Right lobe of liver (tissue), 6 donors: Measurements from ENCODE around the gene LY86. TPM values are rescaled to one million over a fixed set of nuclear protein-coding genes. Genes with fewer than 3 reads are reported as not detected.
A peak's percentile ranks its signal among the peaks of the same experiment; 100 is the strongest.

Experiments used
- ATAC-seq, 4 donors: fragments of 200-7000 bp; cut with Tn5 transposase; one replicate each; pipeline ENCODE4 v1.9.1; 2020; ENCODE audit warnings: mild to moderate bottlenecking in 4 of 4, moderate library complexity in 4 of 4
- DNase-seq, 3 donors: peaks; one replicate each; pipeline ENCODE4 v3.0.0-alpha.2; 2020
- H3K27ac ChIP-seq, 3 donors: fragments of 200-600 bp; one replicate each; pipeline ENCODE4 v1.8.0; 2022
- H3K27me3 ChIP-seq, 2 donors: fragments of 200-600 bp; one replicate each; pipeline ENCODE4 v1.8.0; 2022
- H3K36me3 ChIP-seq, 4 donors: fragments of 200-600 bp; sonication (generic) in 1 of 4; one replicate each; pipeline versions ENCODE4 v1.5.1 to v1.8.0; 2017 to 2022; ENCODE audit warnings: control low read depth in 1 of 4
- H3K4me1 ChIP-seq, 4 donors: fragments of 200-600 bp; sonication (generic) in 1 of 4; one replicate each; pipeline versions ENCODE4 v1.5.1 to v1.8.0; 2017 to 2022; ENCODE audit warnings: control low read depth in 1 of 4
- H3K4me3 ChIP-seq, 3 donors: fragments of 200-600 bp; one replicate each; pipeline ENCODE4 v1.8.0; 2022
- H3K9me3 ChIP-seq, 4 donors: fragments of 200-600 bp; sonication (generic) in 1 of 4; one replicate each; pipeline versions ENCODE4 v1.5.1 to v1.8.0; 2017 to 2022; ENCODE audit warnings: control low read depth in 1 of 4
- POLR2A ChIP-seq: fragments of 450-650 bp; IDR thresholded peaks from one replicate; pipeline ENCODE4 v1.6.1; 2017; ENCODE audit warnings: antibody characterized with exemption, mild to moderate bottlenecking
- WGBS: methylation state at CpG from one replicate; pipeline ENCODE4 v1.1.6; 2018; ENCODE audit warnings: low coverage, low lambda C conversion rate; ENCODE audit not compliant: insufficient coverage; ENCODE audit errors: missing lambda C conversion rate; 5-methylcytosine and 5-hydroxymethylcytosine counted together
- intact Hi-C, 2 donors: fragments of 100-400 bp; cut with DNase I; formaldehyde crosslinking; loops; one replicate each; pipeline versions ENCODE4 v1.11.2 to v1.14.1; 2022
- total RNA-seq, 6 experiments: library from RNA; depleted of rRNA in 2 of 6; stranded (reverse); fragments of >200 nt in 2 of 6; fragmentation: NEBNext Ultra II Directional in 3 of 6; extraction: Animal tissue kit (Norgen Biotek cat#: 25700) in 3 of 6; gene quantifications; one replicate each; pipeline versions ENCODE4 v1.1.0 to v1.2.4, GENCODE V29; 2016 to 2023
- TF ChIP-seq, protein P1 (sequence below), 4 donors: fragments of 200-600 bp in 3 of 4; fragments of 450-650 bp in 1 of 4; IDR thresholded peaks; one replicate each; pipeline versions ENCODE4 v1.5.1 to v1.8.0; 2016 to 2022; ENCODE audit warnings: antibody characterized with exemption in 4 of 4, mild to moderate bottlenecking in 2 of 4
- donor health status: DM: no; HTN: yes; CAD: no.
- donor health status: DM: no; HTN: no; CAD: no.
- donor health status: DM: no; HTN: no; CAD: no.
- donor health status: DM: no; HTN: yes; CAD: no.
- donor health status: DM: no; HTN: yes; CAD: no.

The LY86 gene
- total RNA-seq, 6 experiments from 2014 or later, result 1.2 to 4.3 (median 2.4) TPM

DNA sequence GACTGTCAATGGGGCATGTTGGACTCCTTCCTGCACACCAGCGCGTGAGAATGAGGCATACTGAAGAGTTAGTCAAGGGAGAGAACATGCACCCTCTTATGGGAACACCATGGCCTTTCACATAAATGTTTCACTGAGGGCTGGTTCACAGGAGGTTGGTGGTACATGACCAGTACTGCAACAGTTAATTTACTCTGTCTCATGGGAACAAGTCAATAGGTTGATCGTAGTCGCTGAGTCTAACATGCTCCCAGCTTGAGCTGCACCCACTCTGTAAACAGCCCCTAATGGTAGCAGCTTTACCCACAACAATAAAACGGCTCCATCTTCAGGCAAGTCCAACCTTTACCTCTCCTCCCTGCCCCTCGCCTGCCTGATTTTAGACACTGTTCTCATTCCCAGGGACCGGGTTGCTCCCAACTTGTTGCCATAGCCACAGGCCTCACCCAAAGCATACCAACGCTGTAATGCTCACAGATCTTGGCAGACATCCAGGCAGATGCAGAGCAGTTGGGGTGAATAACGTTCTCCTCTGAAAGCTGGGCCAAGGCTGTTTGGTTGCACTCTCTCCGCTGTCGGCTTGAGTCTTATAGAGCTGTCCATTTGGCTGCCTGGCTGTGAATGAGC lies 111.3 kb downstream of the LY86 start:
- no peaks in the 10 kb centered on the region for H3K36me3 ChIP-seq
- intact Hi-C loops, result no loop called here
- DNase-seq (peak in 1 of 3 donors; percentile 53), ATAC-seq (peak; percentile 29 to 63 (median 52))
- 31% methylated on average over 6 of the region's 11 CpGs for WGBS
- H3K4me1 ChIP-seq, result no peaks in the 10 kb centered on the region
- H3K9me3 ChIP-seq, result no peaks in the 10 kb centered on the region
- H3K27ac ChIP-seq, result no peak overlapping the region
- H3K27me3 ChIP-seq, result no peaks in the 10 kb centered on the region
- no peak overlapping the region for H3K4me3 ChIP-seq
- no peak for TF ChIP-seq POLR2A
- TF ChIP-seq, protein P1, sequence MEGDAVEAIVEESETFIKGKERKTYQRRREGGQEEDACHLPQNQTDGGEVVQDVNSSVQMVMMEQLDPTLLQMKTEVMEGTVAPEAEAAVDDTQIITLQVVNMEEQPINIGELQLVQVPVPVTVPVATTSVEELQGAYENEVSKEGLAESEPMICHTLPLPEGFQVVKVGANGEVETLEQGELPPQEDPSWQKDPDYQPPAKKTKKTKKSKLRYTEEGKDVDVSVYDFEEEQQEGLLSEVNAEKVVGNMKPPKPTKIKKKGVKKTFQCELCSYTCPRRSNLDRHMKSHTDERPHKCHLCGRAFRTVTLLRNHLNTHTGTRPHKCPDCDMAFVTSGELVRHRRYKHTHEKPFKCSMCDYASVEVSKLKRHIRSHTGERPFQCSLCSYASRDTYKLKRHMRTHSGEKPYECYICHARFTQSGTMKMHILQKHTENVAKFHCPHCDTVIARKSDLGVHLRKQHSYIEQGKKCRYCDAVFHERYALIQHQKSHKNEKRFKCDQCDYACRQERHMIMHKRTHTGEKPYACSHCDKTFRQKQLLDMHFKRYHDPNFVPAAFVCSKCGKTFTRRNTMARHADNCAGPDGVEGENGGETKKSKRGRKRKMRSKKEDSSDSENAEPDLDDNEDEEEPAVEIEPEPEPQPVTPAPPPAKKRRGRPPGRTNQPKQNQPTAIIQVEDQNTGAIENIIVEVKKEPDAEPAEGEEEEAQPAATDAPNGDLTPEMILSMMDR (IDR thresholded peaks at IDR 0.05), result no peak

DNA sequence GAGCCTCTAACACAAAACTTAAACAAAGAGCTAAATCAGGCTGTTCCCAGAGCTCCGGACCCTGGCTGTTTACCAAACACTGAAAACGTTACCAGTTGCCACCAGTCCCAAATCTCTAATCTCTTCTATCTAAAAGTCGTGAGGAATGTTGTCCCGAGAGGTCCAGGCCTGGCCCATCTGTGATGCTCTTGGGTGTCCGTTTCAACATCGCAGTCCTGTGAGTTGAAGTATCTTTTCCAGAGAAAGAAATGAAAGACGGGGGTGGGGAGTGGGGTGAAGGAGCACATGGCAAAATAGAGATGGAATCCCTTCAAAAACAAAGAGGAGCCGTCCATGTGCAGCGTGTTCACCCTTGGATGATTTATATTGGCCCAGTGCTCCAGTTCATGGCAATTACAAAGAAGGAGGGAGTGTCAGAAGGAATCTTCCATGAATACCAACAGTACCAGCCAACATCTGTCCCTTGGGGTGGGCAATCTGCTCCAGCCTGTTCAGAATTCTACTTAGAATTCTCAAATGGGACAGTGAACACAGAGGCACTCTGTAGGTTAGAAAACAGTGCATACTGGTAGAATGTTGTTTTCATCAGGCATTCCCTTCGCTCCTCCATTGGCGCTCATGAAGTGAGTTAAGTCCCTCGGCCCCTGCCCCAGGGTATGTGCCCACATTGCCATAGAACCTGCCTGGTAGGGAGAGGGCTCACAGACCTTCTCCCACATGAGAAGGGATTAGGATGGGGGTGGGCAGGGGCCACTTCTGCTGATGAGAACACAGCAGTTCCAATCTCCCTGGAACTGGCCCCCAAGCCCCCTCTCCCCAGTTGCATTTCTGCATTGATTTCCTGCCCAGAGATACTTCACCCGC lies 112.1 kb downstream of the LY86 start:
- intact Hi-C loops, result no loop called here
- no peaks in the 10 kb centered on the region for H3K36me3 ChIP-seq
- WGBS, result 59% methylated on average over 9 of the region's 13 CpGs
- ATAC-seq (no peak), DNase-seq (no peak)
- H3K4me1 ChIP-seq, result no peaks in the 10 kb centered on the region
- no peak overlapping the region for H3K27ac ChIP-seq
- H3K4me3 ChIP-seq, result no peak overlapping the region
- no peaks in the 10 kb centered on the region for H3K9me3 ChIP-seq
- no peaks in the 10 kb centered on the region for H3K27me3 ChIP-seq
- TF ChIP-seq POLR2A, result no peak
- TF ChIP-seq, protein P1 (IDR thresholded peaks at IDR 0.05), result no peak

DNA sequence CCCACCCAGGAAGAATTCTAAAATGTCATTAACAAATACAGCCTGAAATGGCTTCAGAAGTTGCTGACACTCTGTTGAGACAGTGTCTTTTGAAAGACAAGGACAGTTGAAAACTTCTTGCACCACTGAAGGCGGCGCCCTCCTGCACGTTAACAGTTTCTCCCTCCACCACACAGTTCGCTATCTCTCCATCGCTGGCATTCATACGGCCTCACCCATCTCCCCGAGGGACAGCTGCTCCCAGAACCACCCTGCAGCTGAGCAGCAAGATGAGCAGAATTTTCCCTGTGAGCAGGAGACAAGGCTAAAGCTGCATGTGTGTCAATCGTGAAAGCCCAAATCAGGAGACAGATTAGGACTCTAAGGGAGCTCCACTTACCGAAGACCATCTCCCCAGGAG lies 113.3 kb downstream of the LY86 start:
- 66% methylated on average over 5 of the region's 9 CpGs for whole genome bisulfite sequencing
- H3K4me1 ChIP-seq, result no peaks in the 10 kb centered on the region
- no peak for ATAC-seq

DNA sequence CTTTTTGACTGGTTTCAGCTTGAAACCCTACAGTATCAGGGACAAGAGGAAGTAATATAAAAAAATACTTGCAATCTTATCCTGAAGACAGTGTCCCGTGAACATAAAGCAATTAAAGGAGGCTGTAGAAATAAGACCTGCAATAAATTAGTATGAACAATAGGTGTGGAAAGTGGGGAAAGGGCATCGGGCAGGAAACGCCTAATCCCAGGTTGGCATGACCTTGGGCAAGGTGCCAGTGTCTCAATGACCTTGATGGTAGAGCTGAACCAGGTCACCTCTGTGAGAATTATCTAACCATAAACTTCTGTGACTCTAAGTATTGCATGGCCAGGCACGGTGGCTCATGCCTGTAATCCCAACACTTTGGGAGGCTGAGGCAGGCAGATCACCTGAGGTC lies 115.2 kb downstream of the LY86 start:
- Histone ChIP-seq H3K36me3 (no peaks in the 10 kb centered on the region), H3K4me3 (no peak overlapping the region), H3K27ac (peak overlapping the region in 1 of 3 donors; percentile 24), H3K4me1 (no peaks in the 10 kb centered on the region), H3K27me3 (no peaks in the 10 kb centered on the region), H3K9me3 (no peaks in the 10 kb centered on the region)
- 36% methylated on average over 3 of the region's 4 CpGs for WGBS
- no peak for TF ChIP-seq POLR2A
- TF ChIP-seq, protein P1 (IDR thresholded peaks at IDR 0.05), result no peak
- DNase-seq (peak in 1 of 3 donors; percentile 31), ATAC-seq (peak in 3 of 4 donors; percentile 24 to 63 (median 36))
- intact Hi-C loops, result no loop called here

More for the DNA sequence above, 113.3 kb downstream of the LY86 start:
- no peak for TF ChIP-seq POLR2A
- TF ChIP-seq, protein P1 (IDR thresholded peaks at IDR 0.05), result no peak
- no peaks in the 10 kb centered on the region for H3K36me3 ChIP-seq
- no peak for DNase-seq
- no peak overlapping the region for H3K27ac ChIP-seq
- no peaks in the 10 kb centered on the region for H3K27me3 ChIP-seq
- no peak overlapping the region for H3K4me3 ChIP-seq
- intact Hi-C loops, result no loop called here
- no peaks in the 10 kb centered on the region for H3K9me3 ChIP-seq
